ENCODE data around the gene FMN1. TPM values are rescaled to one million over a fixed set of nuclear protein-coding genes. Genes with fewer than 3 reads are reported as not detected.

FMN1 gene
- total RNA-seq, 1 experiment from 2014 or later, result 4.5 TPM

GRCh38 chr15:33109345-33109744, 85.2 kb downstream of the FMN1 start (continued):
- no peak for TF ChIP-seq FOXP4 (CRISPR knock-in tag; IDR thresholded peaks at IDR 0.05)

DNA sequence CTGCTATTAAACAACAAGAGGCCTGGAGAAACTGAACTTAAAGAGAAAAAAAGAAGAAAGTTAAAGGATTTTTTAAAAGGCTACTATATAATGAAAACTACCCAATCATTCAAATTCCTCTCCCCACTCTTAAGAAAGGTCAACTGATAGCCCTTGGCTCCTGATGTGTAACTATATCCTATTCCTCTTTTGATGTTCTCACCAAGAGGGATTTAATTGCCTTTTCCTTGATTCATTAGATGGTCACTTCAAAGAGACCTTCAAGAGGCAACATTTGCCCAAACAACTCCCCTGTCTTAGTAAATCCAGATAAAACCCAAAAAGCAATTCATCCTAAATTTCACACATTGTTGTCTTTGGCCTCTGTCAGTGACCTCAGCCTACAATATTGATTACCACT, 86.0 kb downstream of the FMN1 start:
- H3K27ac Mint-ChIP-seq, result no peak overlapping the region
- H3K4me3 Mint-ChIP-seq, result no peak overlapping the region
- H3K4me1 Mint-ChIP-seq, result peaks cover 26% of the 10 kb centered on the region
- POLR2A ChIA-PET, result no interaction called here
- DNase-seq (ENCODE audit: low spot score) (no peak), ATAC-seq (no peak)
- no peaks in the 10 kb centered on the region for H3K27me3 Mint-ChIP-seq (ENCODE audit: low read depth)
- H3K9me3 Mint-ChIP-seq, result peaks cover 6% of the 10 kb centered on the region
- no peak for TF ChIP-seq JAZF1 (CRISPR knock-in tag; IDR thresholded peaks at IDR 0.05)
- no peak for TF ChIP-seq ZNF263 (CRISPR knock-in tag; IDR thresholded peaks at IDR 0.05; ENCODE audit: low read depth)
- no peak for TF ChIP-seq NR2C2 (CRISPR knock-in tag; IDR thresholded peaks at IDR 0.05)
- TF ChIP-seq FOXP4 (CRISPR knock-in tag; IDR thresholded peaks at IDR 0.05), result no peak
- TF ChIP-seq TEAD4 (CRISPR knock-in tag; IDR thresholded peaks at IDR 0.05), result no peak
- no peak for TF ChIP-seq ATF2 (CRISPR knock-in tag; IDR thresholded peaks at IDR 0.05; ENCODE audit: borderline replicate concordance, low read depth)
- CTCF ChIA-PET, result no interaction called here
- H3K36me3 Mint-ChIP-seq, result no peaks in the 10 kb centered on the region

DNA sequence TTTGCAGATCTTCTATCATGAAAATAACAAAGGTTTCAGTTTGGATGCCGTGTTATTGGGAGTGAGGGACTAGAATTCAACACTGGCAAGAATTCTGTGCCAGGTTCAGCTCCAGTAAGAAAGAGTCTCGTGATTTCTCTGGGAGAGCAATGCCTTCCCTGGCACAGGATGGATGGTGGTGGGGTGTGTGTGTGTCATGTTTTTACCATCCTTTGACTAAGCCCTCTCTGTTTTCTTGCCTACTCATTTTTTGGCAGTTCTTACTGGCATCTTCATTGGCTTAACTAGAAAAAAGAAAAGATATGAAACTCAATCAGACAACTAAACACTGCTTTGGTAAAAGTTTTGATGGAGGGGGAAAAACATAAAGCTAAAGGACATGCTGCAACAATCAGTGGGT, 86.6 kb downstream of the FMN1 start:
- Mint-ChIP-seq H3K27ac (no peak overlapping the region), H3K36me3 (no peaks in the 10 kb centered on the region), H3K4me1 (peaks cover 22% of the 10 kb centered on the region), H3K27me3 (ENCODE audit: low read depth) (no peaks in the 10 kb centered on the region), H3K4me3 (no peak overlapping the region), H3K9me3 (peaks cover 6% of the 10 kb centered on the region)
- TF ChIP-seq ZNF219 (CRISPR knock-in tag; IDR thresholded peaks at IDR 0.05; ENCODE audit: borderline replicate concordance), result no peak
- TF ChIP-seq ZNF232 (CRISPR knock-in tag; IDR thresholded peaks at IDR 0.05), result no peak
- no peak for TF ChIP-seq NR1H2 (CRISPR knock-in tag; IDR thresholded peaks at IDR 0.05)
- no peak for TF ChIP-seq ZNF671 (CRISPR knock-in tag; IDR thresholded peaks at IDR 0.05)
- no peak for TF ChIP-seq ETV6 (CRISPR knock-in tag; IDR thresholded peaks at IDR 0.05)
- no peak for TF ChIP-seq ZNF317 (CRISPR knock-in tag; IDR thresholded peaks at IDR 0.05; ENCODE audit: borderline replicate concordance, low read depth)
- TF ChIP-seq GRHL2 (CRISPR knock-in tag; IDR thresholded peaks at IDR 0.05; ENCODE audit: insufficient replicate concordance, severe bottlenecking), result no peak
- no peak for TF ChIP-seq CTCF (IDR thresholded peaks at IDR 0.05)
- TF ChIP-seq CREM (CRISPR knock-in tag; IDR thresholded peaks at IDR 0.05), result no peak
- TF ChIP-seq, protein P1, sequence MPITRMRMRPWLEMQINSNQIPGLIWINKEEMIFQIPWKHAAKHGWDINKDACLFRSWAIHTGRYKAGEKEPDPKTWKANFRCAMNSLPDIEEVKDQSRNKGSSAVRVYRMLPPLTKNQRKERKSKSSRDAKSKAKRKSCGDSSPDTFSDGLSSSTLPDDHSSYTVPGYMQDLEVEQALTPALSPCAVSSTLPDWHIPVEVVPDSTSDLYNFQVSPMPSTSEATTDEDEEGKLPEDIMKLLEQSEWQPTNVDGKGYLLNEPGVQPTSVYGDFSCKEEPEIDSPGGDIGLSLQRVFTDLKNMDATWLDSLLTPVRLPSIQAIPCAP (CRISPR knock-in tag; IDR thresholded peaks at IDR 0.05), result no peak
- no peak for TF ChIP-seq KAT7 (CRISPR knock-in tag; IDR thresholded peaks at IDR 0.05; ENCODE audit: borderline replicate concordance)
- ATAC-seq, result no peak
- POLR2A ChIA-PET, result no interaction called here
- no peak for DNase-seq (ENCODE audit: low spot score)
- CTCF ChIA-PET, result no interaction called here
